Fibroblast of lung (primary cell): ENCODE results near the gene SUPT16H. TPM values are rescaled to one million over a fixed set of nuclear protein-coding genes. Genes with fewer than 3 reads are reported as not detected.
A peak's percentile ranks its signal among the peaks of the same experiment; 100 is the strongest.

Experiments
- DNase-seq, 2 donors: peaks; one replicate each; pipeline versions ENCODE4 v3.0.0 to v3.0.0-alpha.2; 2010; ENCODE audit warnings: low read depth in 2 of 2
- H2AFZ ChIP-seq: 2 replicates; pipeline ENCODE4 v1.5.1; 2012; ENCODE audit warnings: low read length, control low read depth, inconsistent platforms
- H3K27ac ChIP-seq: 2 replicates; pipeline ENCODE4 v1.5.1; 2011; ENCODE audit warnings: low read length, control low read depth; ENCODE audit not compliant: insufficient read depth
- H3K27me3 ChIP-seq: 2 replicates; pipeline ENCODE4 v1.5.1; 2011; ENCODE audit warnings: mild to moderate bottlenecking, low read length; ENCODE audit not compliant: control insufficient read depth, insufficient read depth
- H3K36me3 ChIP-seq: 2 replicates; pipeline ENCODE4 v1.5.1; 2011; ENCODE audit warnings: low read length; ENCODE audit not compliant: control insufficient read depth, insufficient read depth
- H3K4me1 ChIP-seq: 2 replicates; pipeline ENCODE4 v1.5.1; 2011; ENCODE audit warnings: low read length; ENCODE audit not compliant: control insufficient read depth, insufficient read depth; ENCODE audit errors: extremely low read depth
- H3K4me2 ChIP-seq: 2 replicates; pipeline ENCODE4 v1.5.1; 2011; ENCODE audit warnings: low read length, control low read depth; ENCODE audit not compliant: insufficient read depth; ENCODE audit errors: extremely low read depth
- H3K4me3 ChIP-seq, 4 experiments: fragments of 200-600 bp in 1 of 4; sonication (generic) in 1 of 4; replicated peaks in 1 of 4; 2 replicates each; pipeline ENCODE4 v1.5.1; 2011 to 2016; ENCODE audit warnings: low read length in 4 of 4, low read depth in 3 of 4, mild to moderate bottlenecking in 3 of 4, control low read depth in 2 of 4, inconsistent platforms in 1 of 4, mixed read lengths in 1 of 4; ENCODE audit not compliant: insufficient read depth in 1 of 4; ENCODE audit errors: control extremely low read depth in 1 of 4
- H3K79me2 ChIP-seq: 2 replicates; pipeline ENCODE4 v1.5.1; 2012; ENCODE audit warnings: mild to moderate bottlenecking, low read length, inconsistent platforms; ENCODE audit not compliant: control insufficient read depth, insufficient read depth
- H3K9ac ChIP-seq: 2 replicates; pipeline ENCODE4 v1.5.1; 2011; ENCODE audit warnings: mild to moderate bottlenecking, low read length, control low read depth; ENCODE audit not compliant: insufficient read depth
- H3K9me3 ChIP-seq: 2 replicates; pipeline ENCODE4 v1.5.1; 2012; ENCODE audit warnings: low read depth, low read length; ENCODE audit not compliant: control insufficient read depth, insufficient read depth
- H4K20me1 ChIP-seq: 2 replicates; pipeline ENCODE4 v1.5.1; 2011; ENCODE audit warnings: low read length; ENCODE audit not compliant: control insufficient read depth, insufficient read depth; ENCODE audit errors: extremely low read depth
- CTCF ChIP-seq, 2 donors: IDR thresholded peaks in 1 of 2; conservative IDR thresholded peaks in 1 of 2; 1 replicate in 1 of 2; 2 replicates in 1 of 2; pipeline ENCODE4 v1.5.1; 2011 to 2012; ENCODE audit warnings: low read length in 2 of 2, control low read depth in 1 of 2, inconsistent platforms in 1 of 2, low read depth in 1 of 2, mild to moderate bottlenecking in 1 of 2
- EZH2 ChIP-seq: IDR thresholded peaks from 2 replicates; pipeline ENCODE4 v1.5.1; 2012; ENCODE audit warnings: low read length, control low read depth, mild to moderate bottlenecking; ENCODE audit errors: missing control alignments
- polyA plus RNA-seq, 2 donors: library from polyadenylated mRNA; depleted of rRNA in 1 of 2; stranded (reverse) in 1 of 2; unstranded in 1 of 2; fragments of >200 nt; gene quantifications; 2 replicates each; pipeline ENCODE4 v1.2.1, GENCODE V29; 2011 to 2012; ENCODE audit warnings: missing spikeins in 1 of 2
- total RNA-seq: library from RNA; depleted of rRNA; stranded (reverse); fragments of >200 nt; gene quantifications from 2 replicates; pipeline ENCODE4 v1.2.1, GENCODE V29; 2014

Gene SUPT16H
- total and polyA plus RNA-seq, 2 donors (not counting 1 experiment from before 2014, with no cell fraction given) = 58.7 to 66.1 TPM

GRCh38 chr14:21309956-21310355 lies 73.9 kb downstream of the SUPT16H start:
- no peak for TF ChIP-seq EZH2
- TF ChIP-seq CTCF (conservative IDR thresholded peaks at IDR 0.05 in 1 of 2, IDR thresholded peaks at IDR 0.05 in 1 of 2; ENCODE audit: low read depth in 1 of 2, low read length in 2 of 2) = no peak
- Histone ChIP-seq H3K4me3 (no peak overlapping the region), H3K27me3 (peaks cover 13% of the 10 kb centered on the region), H3K4me2 (no peak overlapping the region), H3K9me3 (no peaks in the 10 kb centered on the region), H3K4me1 (no peaks in the 10 kb centered on the region), H3K27ac (no peak overlapping the region), H3K9ac (no peak overlapping the region), H2AFZ (no peak overlapping the region), H3K36me3 (no peaks in the 10 kb centered on the region), H4K20me1 (no peaks in the 10 kb centered on the region), H3K79me2 (no peaks in the 10 kb centered on the region)
- DNase-seq = no peak

GRCh38 chr14:21309238-21309636 lies 74.6 kb downstream of the SUPT16H start:
- Histone ChIP-seq H3K36me3 (no peaks in the 10 kb centered on the region), H3K27me3 (peaks cover 13% of the 10 kb centered on the region), H3K9ac (no peak overlapping the region), H3K9me3 (no peaks in the 10 kb centered on the region), H4K20me1 (no peaks in the 10 kb centered on the region), H3K4me1 (no peaks in the 10 kb centered on the region), H3K4me3 (peak overlapping the region in 1 of 4 experiments; percentile 52), H3K79me2 (no peaks in the 10 kb centered on the region), H3K4me2 (no peak overlapping the region), H3K27ac (no peak overlapping the region), H2AFZ (no peak overlapping the region)
- TF ChIP-seq CTCF (conservative IDR thresholded peaks at IDR 0.05 in 1 of 2, IDR thresholded peaks at IDR 0.05 in 1 of 2; ENCODE audit: low read depth in 1 of 2, low read length in 2 of 2) = no peak
- no peak for DNase-seq

- Histone ChIP-seq H3K9ac (no peak overlapping the region), H3K9me3 (no peaks in the 10 kb centered on the region), H3K27me3 (peaks cover 13% of the 10 kb centered on the region), H3K4me3 (peak overlapping the region in 2 of 4 experiments; percentile 14 to 52), H3K79me2 (no peaks in the 10 kb centered on the region), H3K4me2 (no peak overlapping the region), H4K20me1 (no peaks in the 10 kb centered on the region), H3K4me1 (no peaks in the 10 kb centered on the region), H2AFZ (peak overlapping the region; percentile 26), H3K36me3 (no peaks in the 10 kb centered on the region), H3K27ac (no peak overlapping the region)
- TF ChIP-seq EZH2 (no peak), CTCF (conservative IDR thresholded peaks at IDR 0.05 in 1 of 2, IDR thresholded peaks at IDR 0.05 in 1 of 2; ENCODE audit: low read depth in 1 of 2, low read length in 2 of 2) (no peak)
- peak; percentile 70 to 85 for DNase-seq
These were observed 75.2 kb downstream of the SUPT16H start for GRCh38 chr14:21308479-21309237.
